ELF-1 (cell line): Measurements from ENCODE around the gene DSTYK.
A peak's percentile ranks its signal among the peaks of the same experiment; 100 is the strongest.

Experiments used
- DNase-seq: peaks from one replicate; pipeline ENCODE4 v3.0.0-alpha.2; 2016; ENCODE audit warnings: low read depth, low spot score

Gene DSTYK, protein sequence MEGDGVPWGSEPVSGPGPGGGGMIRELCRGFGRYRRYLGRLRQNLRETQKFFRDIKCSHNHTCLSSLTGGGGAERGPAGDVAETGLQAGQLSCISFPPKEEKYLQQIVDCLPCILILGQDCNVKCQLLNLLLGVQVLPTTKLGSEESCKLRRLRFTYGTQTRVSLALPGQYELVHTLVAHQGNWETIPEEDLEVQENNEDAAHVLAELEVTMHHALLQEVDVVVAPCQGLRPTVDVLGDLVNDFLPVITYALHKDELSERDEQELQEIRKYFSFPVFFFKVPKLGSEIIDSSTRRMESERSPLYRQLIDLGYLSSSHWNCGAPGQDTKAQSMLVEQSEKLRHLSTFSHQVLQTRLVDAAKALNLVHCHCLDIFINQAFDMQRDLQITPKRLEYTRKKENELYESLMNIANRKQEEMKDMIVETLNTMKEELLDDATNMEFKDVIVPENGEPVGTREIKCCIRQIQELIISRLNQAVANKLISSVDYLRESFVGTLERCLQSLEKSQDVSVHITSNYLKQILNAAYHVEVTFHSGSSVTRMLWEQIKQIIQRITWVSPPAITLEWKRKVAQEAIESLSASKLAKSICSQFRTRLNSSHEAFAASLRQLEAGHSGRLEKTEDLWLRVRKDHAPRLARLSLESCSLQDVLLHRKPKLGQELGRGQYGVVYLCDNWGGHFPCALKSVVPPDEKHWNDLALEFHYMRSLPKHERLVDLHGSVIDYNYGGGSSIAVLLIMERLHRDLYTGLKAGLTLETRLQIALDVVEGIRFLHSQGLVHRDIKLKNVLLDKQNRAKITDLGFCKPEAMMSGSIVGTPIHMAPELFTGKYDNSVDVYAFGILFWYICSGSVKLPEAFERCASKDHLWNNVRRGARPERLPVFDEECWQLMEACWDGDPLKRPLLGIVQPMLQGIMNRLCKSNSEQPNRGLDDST

GRCh38 chr1:205211169-205211838 lies at the start of gene DSTYK:
DSTYK (minus strand) TSS chr1:205211702; CDS start chr1:205211535, 167 bp downstream.
- peak; percentile 96 for DNase-seq

GRCh38 chr1:205259998-205260397 lies 48.5 kb upstream of the DSTYK start:
- no peak for DNase-seq

GRCh38 chr1:205259324-205259832 lies 47.9 kb upstream of the DSTYK start:
- no peak for DNase-seq

- DNase-seq: peak; percentile 67
Observed at GRCh38 chr1:205258719-205259118, 47.2 kb upstream of the DSTYK start.

- DNase-seq: no peak
Observed at GRCh38 chr1:205258261-205258691, 46.8 kb upstream of the DSTYK start.

- no peak for DNase-seq
Observed at GRCh38 chr1:205257735-205258134, 46.2 kb upstream of the DSTYK start.

DNA sequence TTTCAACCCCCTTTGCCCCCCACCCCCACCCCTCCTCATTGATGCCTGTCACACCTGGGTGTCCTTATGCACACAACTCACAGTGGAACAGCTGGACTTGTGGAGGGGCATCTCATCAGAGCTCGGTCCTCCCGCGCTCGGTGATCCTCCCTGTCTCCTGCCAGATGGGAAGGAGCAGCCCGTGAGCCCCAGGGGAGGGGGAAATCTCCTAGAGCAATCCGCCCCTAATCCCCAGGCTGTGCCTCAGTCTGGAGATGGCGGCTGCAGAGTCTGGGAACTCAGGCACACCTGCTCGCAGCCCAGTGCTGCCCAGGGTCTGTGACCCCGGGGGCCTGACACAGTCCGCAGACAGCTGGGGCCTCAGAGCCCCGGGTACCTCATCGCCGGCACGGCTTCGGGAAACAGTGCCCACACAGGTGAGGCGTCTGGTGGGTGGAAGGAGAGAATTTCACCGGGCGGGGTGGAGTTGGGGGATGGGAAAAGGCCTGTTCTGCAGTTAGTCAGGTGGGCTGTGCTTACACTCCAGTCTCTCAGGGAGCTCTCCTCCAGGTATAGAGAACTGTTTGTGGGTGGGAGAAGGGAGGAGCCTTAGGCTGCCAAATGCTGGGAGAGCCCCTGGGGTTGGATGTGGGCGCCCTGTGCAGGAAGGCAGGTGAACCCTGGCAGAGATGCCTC lies 45.6 kb upstream of the DSTYK start:
- no peak for DNase-seq

GRCh38 chr1:205255941-205256780 lies 44.7 kb upstream of the DSTYK start:
- peak; percentile 83 for DNase-seq

DNA sequence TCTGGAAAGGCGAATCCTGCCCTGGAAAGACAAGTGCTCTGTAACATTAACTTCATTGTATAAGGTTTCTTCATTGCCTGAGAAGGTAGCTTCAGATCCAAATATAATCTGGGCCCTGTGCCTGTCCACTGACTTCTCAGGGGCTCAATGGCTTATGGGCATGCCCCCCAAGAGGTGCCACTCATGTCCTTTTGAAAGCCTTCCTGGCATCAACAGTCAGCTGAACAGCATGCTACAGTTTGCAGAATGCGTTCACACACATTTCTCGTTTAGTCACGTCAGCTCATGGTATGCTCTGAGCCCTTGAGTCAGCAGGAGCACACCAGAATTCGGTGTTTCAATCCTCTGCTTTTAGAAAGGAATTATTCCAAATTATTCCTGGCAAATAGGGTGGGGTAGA lies 40.1 kb upstream of the DSTYK start:
- DNase-seq: no peak

- DNase-seq: no peak
Observed at GRCh38 chr1:205250699-205251098, 39.2 kb upstream of the DSTYK start.

GRCh38 chr1:205249651-205250050 lies 38.1 kb upstream of the DSTYK start:
- DNase-seq: no peak

DNA sequence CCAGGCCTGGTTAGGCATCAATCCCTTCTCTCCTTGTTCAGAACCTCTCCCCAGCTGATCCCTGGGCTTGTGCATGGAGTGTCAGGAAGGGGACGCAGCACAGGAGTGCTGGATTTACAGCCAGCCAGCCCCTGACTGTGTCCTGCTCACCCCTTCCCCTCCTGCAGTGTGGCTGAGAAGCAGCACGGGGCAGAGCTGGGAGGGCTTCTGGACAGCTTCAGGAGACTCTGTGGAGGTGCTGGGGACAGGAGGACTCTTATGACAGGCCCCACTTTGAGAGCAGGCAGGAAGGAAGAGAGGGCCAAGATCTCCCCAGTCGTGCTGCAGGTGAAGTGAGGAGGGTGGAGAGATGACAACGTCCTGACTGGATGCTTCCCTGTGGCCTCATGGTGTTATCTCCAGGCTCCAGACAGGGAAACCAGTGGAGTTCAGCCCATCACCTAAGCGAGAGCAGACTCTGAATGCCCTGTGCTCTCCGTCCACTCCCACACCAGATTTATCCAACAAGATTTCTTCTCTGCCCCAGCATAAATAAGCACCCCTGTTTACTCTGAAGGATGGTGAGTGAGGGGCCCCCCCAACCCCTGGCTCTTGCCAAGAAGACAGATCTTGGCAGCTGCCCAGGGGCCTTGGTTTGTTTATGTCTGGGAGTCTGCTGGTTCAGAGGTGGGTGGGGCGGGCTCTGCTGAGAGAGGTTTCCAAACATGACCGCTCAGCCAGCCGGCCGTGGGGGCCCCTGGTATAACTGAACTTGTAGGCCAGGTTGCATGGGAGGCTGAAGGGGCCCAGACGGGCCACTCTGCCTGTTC lies 37.5 kb upstream of the DSTYK start:
- no peak for DNase-seq

GRCh38 chr1:205247130-205247921 lies 35.8 kb upstream of the DSTYK start:
- DNase-seq: no peak

- no peak for DNase-seq
Observed at GRCh38 chr1:205246351-205247119, 35.0 kb upstream of the DSTYK start.

GRCh38 chr1:205245096-205245495 lies 33.6 kb upstream of the DSTYK start:
- no peak for DNase-seq

DNA sequence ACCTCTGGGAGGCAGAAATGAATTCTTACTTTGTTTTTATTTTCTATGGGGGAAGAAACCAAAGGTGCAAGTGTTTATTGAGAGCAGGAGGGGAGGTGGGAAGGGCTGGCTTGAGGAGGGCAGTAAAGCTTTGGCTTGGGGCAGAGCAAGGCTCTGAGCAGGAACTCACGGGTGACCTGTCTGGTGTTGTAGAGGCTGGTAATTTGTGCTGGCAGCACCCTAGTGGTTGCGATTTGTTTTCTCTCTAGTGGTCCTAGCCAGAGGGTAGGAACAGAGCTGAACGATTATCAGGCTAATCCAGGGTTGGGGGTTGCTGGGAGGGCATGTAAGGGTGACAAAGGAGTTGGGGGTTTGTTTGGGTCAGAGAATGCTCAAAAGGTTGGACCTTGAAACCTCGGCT lies 32.9 kb upstream of the DSTYK start:
- no peak for DNase-seq

DNA sequence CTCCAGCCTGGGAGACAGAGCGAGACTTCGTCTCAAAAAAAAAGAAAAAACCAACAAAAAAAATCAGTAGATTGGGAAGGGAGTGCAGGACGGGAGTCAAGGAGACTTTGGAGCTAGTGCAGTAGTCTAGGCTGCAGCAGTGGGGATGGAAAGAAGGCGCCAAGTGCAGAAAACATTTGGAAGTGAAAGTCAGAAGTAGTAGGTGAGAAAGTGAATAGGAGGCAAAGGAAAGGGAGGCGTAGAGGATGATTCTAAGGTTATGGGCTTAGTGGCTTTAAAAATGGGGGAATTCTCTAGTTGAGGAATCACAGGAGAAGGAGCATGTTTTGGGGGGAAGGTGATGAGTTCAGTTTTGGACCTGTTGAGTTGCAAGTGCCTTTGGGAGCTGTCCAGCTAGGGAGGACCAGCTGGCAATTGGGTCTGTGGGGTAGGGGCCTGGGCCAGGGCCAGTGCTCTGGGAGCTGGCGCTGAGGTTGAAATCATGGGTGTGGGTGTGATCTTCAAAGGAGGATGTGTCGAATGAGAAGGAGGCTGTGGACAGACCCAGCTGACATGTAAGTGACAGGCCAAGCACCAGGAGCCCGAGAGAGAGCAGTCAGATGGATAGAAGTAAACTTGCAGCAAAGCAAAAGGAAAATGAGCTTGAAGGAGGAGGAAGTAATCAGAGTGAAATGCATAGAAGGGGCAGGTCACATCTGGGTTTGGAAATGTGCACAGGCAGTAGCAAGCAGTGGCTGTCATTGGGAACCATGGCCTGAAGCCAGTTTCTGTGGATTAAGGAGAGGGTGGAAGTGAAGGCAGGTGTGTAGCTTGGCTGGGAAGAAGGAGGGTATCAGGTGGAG lies 32.1 kb upstream of the DSTYK start:
- no peak for DNase-seq
